ENCODE data around the gene MRPL23. TPM values are rescaled to one million over a fixed set of nuclear protein-coding genes. Genes with fewer than 3 reads are reported as not detected.

MRPL23 gene
- total RNA-seq, 1 experiment from 2014 or later = 206 TPM

GRCh38 chr11:1921574-1922141 lies 25.5 kb upstream of the MRPL23 start:
- no peak for DNase-seq (ENCODE audit: low read depth)

GRCh38 chr11:1922481-1923081 lies 24.6 kb upstream of the MRPL23 start:
- no peak for DNase-seq (ENCODE audit: low read depth)

GRCh38 chr11:1923201-1923956 lies 23.8 kb upstream of the MRPL23 start:
- DNase-seq (ENCODE audit: low read depth) = no peak

GRCh38 chr11:1924181-1924580 lies 23.0 kb upstream of the MRPL23 start:
- DNase-seq (ENCODE audit: low read depth) = peak; percentile 26

- no peak for DNase-seq (ENCODE audit: low read depth)
Observed at GRCh38 chr11:1924646-1925372, 22.3 kb upstream of the MRPL23 start.

- DNase-seq (ENCODE audit: low read depth) = no peak
Observed at GRCh38 chr11:1925373-1926155, 21.6 kb upstream of the MRPL23 start.

- DNase-seq (ENCODE audit: low read depth) = no peak
Observed at GRCh38 chr11:1926156-1927025, 20.7 kb upstream of the MRPL23 start.

- DNase-seq (ENCODE audit: low read depth) = no peak
Observed at GRCh38 chr11:1927026-1927847, 19.9 kb upstream of the MRPL23 start.

GRCh38 chr11:1927848-1928469 lies 19.2 kb upstream of the MRPL23 start:
- no peak for DNase-seq (ENCODE audit: low read depth)

GRCh38 chr11:1928470-1928890 lies 18.7 kb upstream of the MRPL23 start:
- no peak for DNase-seq (ENCODE audit: low read depth)

GRCh38 chr11:1928891-1929541 lies 18.1 kb upstream of the MRPL23 start:
- DNase-seq (ENCODE audit: low read depth) = no peak

- DNase-seq (ENCODE audit: low read depth) = no peak
Observed at GRCh38 chr11:1929621-1930461, 17.3 kb upstream of the MRPL23 start.

GRCh38 chr11:1930462-1930830 lies 16.7 kb upstream of the MRPL23 start:
- DNase-seq (ENCODE audit: low read depth) = no peak

- no peak for DNase-seq (ENCODE audit: low read depth)
Observed at GRCh38 chr11:1931341-1932104, 15.6 kb upstream of the MRPL23 start.

- no peak for DNase-seq (ENCODE audit: low read depth)
Observed at GRCh38 chr11:1932105-1932480, 15.0 kb upstream of the MRPL23 start.

GRCh38 chr11:1932681-1933080 lies 14.5 kb upstream of the MRPL23 start:
- DNase-seq (ENCODE audit: low read depth) = no peak
